HEK293 (cell line): Measurements from ENCODE around the gene METAP1D.

Experiments
- CTCF ChIP-seq: fragments of 450-650 bp; formaldehyde crosslinking; IDR thresholded peaks from 2 replicates; pipeline ENCODE4 v1.5.1; 2016; ENCODE audit warnings: missing biosample characterization, missing genetic modification characterization
- REPIN1 ChIP-seq: fragments of 450-650 bp; formaldehyde crosslinking; IDR thresholded peaks from 2 replicates; pipeline ENCODE4 v1.5.1; 2017; ENCODE audit warnings: missing biosample characterization, missing genetic modification characterization, low read depth
- SALL2 ChIP-seq: fragments of 450-650 bp; formaldehyde crosslinking; IDR thresholded peaks from 2 replicates; pipeline ENCODE4 v1.5.0; 2017; ENCODE audit warnings: missing biosample characterization, mild to moderate bottlenecking, missing genetic modification characterization, borderline replicate concordance
- ZBTB7A ChIP-seq: fragments of 450-650 bp; formaldehyde crosslinking; IDR thresholded peaks from 2 replicates; pipeline ENCODE4 v1.5.1; 2016; ENCODE audit warnings: low read depth, missing biosample characterization, missing genetic modification characterization
- ZNF639 ChIP-seq: fragments of 450-650 bp; formaldehyde crosslinking; IDR thresholded peaks from 2 replicates; pipeline ENCODE4 v1.5.1; 2016; ENCODE audit warnings: missing biosample characterization, missing genetic modification characterization
- ZNF776 ChIP-seq: fragments of 450-650 bp; formaldehyde crosslinking; IDR thresholded peaks from 2 replicates; pipeline ENCODE4 v1.5.0; 2017; ENCODE audit warnings: missing biosample characterization, missing genetic modification characterization, borderline replicate concordance
- ZNF785 ChIP-seq: fragments of 450-650 bp; formaldehyde crosslinking; IDR thresholded peaks from 2 replicates; pipeline ENCODE4 v1.5.1; 2016; ENCODE audit warnings: missing biosample characterization, missing genetic modification characterization
- TF ChIP-seq, protein P1 (sequence below): fragments of 450-650 bp; formaldehyde crosslinking; IDR thresholded peaks from 2 replicates; pipeline ENCODE4 v1.5.1; 2016; ENCODE audit warnings: missing biosample characterization, missing genetic modification characterization

DNA sequence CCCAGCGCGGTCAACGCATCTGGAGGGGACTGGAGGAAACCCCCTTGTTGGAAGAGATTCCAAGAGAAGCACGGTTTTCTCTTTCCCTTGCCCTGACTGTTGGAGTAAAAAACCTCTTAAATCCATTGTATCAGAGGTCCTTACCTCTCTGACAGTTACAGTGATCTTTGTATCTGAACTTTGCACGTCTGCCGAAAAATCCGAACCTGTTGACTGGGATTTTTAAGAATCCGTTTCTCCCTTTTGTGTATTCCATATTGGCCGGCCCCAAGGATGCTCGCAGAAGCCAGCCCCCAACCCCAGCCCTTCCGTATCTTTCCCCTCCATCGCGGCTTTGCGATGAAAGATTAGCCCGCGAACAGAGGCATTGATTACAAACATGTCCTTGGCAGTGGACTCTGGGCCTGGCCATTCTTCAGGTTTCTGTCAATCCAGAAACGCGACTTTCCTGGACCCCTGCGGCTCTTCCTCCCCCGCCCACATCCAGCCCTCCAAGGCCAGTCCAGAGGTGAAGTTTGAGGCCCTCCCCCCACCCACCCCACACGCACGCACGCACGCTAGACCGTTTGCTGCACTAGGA lies 81.0 kb downstream of the METAP1D start:
- no peak for TF ChIP-seq ZNF785 (tag by site-specific recombination)
- no peak for TF ChIP-seq CTCF (tag by site-specific recombination)
- TF ChIP-seq SALL2 (tag by site-specific recombination) = no peak
- no peak for TF ChIP-seq ZNF776 (tag by site-specific recombination)
- no peak for TF ChIP-seq REPIN1
- TF ChIP-seq ZNF639 (tag by site-specific recombination) = no peak
- TF ChIP-seq, protein P1, sequence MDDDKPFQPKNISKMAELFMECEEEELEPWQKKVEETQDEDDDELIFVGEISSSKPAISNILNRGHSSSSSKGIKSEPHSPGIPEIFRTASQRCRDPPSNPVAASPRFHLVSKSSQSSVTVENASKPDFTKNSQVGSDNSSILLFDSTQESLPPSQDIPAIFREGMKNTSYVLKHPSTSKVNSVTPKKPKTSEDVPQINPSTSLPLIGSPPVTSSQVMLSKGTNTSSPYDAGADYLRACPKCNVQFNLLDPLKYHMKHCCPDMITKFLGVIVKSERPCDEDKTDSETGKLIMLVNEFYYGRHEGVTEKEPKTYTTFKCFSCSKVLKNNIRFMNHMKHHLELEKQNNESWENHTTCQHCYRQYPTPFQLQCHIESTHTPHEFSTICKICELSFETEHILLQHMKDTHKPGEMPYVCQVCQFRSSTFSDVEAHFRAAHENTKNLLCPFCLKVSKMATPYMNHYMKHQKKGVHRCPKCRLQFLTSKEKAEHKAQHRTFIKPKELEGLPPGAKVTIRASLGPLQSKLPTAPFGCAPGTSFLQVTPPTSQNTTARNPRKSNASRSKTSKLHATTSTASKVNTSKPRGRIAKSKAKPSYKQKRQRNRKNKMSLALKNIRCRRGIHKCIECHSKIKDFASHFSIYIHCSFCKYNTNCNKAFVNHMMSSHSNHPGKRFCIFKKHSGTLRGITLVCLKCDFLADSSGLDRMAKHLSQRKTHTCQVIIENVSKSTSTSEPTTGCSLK (tag by site-specific recombination) = no peak
- TF ChIP-seq ZBTB7A (tag by site-specific recombination) = no peak
